Left forelimb (tissue), 1 donor: ENCODE measurements around the gene SF3B5.
"Not testable (repeated sequence)": the region's sequence is repeated elsewhere in the genome, so short reads cannot be mapped to it uniquely, and the experiment has no call there.

Experiments used
- DNase-seq: peaks from one replicate; pipeline ENCODE4 v3.0.0-alpha.2; 2018; ENCODE audit warnings: low spot score

SF3B5 gene

DNA sequence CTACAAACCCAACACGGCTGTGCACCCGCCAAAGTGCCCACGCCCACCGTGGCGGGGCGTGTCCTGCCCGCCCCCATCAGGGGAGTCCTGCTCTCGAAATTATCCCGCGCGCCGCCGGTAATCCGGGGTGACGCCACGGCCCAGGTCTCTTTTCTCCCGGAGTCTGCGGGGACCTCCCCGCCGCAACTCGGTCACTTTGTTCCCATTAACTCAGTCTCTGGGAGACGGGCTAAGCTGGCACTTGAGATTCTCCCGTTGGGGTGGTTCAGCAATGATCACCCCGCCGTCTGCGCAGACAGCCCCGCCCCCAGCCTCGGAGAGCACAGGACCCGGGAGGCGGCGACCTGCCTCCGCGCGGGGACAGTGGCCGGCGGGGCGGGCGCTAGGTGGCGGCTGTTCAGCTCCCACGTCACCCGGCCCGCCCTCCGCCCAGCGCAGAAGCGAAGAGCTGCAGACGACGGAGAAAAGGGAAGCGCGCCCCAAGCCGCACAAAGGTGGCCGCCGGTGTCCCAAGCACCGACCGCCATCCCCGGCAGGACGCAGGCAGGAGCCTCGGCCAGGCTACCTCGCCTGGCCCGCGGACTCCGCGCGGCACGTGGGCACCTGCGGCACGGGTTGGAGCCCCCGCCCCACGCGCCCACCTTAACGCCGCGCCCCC, 31.5 kb downstream of the SF3B5 start:
- peak; percentile 83 for DNase-seq

- DNase-seq = no peak
These were observed 32.1 kb downstream of the SF3B5 start for GRCh38 chr6:144063246-144063743.

- DNase-seq = no peak
These were observed 32.6 kb downstream of the SF3B5 start for GRCh38 chr6:144062786-144063185.

GRCh38 chr6:144059139-144059538, 36.2 kb downstream of the SF3B5 start:
- DNase-seq = no peak

GRCh38 chr6:144055121-144055931, 40.0 kb downstream of the SF3B5 start:
- no peak for DNase-seq

- no peak for DNase-seq
These were observed 41.8 kb downstream of the SF3B5 start for GRCh38 chr6:144053601-144054000.

GRCh38 chr6:144052488-144052887, 42.9 kb downstream of the SF3B5 start:
- DNase-seq = no peak

GRCh38 chr6:144049386-144049785, 46.0 kb downstream of the SF3B5 start:
- DNase-seq = no peak

- DNase-seq = no peak
These were observed 47.7 kb downstream of the SF3B5 start for GRCh38 chr6:144047688-144048087.

DNA sequence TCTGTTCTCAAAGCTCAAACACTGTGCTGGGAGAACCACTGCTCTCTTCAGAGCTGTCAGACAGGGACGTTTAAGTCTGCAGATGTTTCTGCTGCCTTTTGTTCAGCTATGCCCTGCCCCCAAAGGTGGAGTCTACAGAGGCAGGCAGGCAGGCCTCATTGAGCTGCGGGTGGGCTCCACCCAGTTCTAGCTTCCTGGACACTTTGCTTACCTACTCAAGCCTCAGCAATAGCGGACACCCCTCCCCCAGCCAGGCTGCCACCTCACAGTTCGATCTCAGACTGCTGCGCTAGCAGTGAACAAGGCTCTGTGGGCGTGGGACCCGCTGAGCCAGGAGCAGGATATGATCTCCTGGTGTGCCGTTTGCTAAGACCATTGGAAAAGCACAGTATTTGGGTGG, 48.7 kb downstream of the SF3B5 start:
- not testable (repeated sequence) for DNase-seq

DNA sequence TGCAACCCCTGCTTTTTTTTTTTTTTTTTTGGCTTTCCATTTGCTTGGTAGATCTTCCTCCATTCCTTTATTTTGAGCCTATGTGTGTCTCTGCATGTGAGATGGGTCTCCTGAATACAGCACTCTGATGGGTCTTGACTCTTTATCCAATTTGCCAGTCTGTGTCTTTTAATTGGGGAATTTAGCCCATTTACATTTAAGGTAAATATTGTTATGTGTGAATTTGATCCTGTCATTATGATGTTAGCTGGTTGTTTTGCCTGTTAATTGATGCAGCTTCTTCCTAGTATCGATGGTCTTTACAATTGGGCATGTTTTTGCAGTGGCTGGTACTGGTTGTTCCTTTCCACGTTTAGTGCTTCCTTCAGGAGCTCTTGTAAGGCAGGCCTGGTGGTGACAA, 50.4 kb downstream of the SF3B5 start:
- DNase-seq = not testable (repeated sequence)
